Liver (tissue), 9 donors: ENCODE data around the gene NFATC2. TPM values are rescaled to one million over a fixed set of nuclear protein-coding genes. Genes with fewer than 3 reads are reported as not detected.

ENCODE experiments used
- DNase-seq: peaks from one replicate; pipeline ENCODE4 v3.0.0-alpha.2; 2017; ENCODE audit warnings: low spot score
- H3K27ac ChIP-seq, 2 donors: one replicate each; pipeline ENCODE4 v1.7.0; 2013; ENCODE audit warnings: inconsistent platforms in 2 of 2, low read length in 2 of 2, control low read depth in 1 of 2, low read depth in 1 of 2, mild to moderate bottlenecking in 1 of 2
- H3K27me3 ChIP-seq, 4 donors: one replicate each; pipeline versions ENCODE4 v1.6.1 to v1.7.0; 2013; ENCODE audit warnings: low read length in 3 of 4, inconsistent platforms in 1 of 4, mild to moderate bottlenecking in 1 of 4, moderate library complexity in 1 of 4; ENCODE audit not compliant: control insufficient read depth in 4 of 4, insufficient read depth in 4 of 4
- H3K36me3 ChIP-seq, 4 donors: one replicate each; pipeline versions ENCODE4 v1.6.1 to v1.7.0; 2013; ENCODE audit warnings: low read length in 3 of 4, mild to moderate bottlenecking in 3 of 4, low read depth in 1 of 4, moderate library complexity in 1 of 4; ENCODE audit not compliant: control insufficient read depth in 4 of 4, insufficient read depth in 3 of 4
- H3K4me1 ChIP-seq, 4 donors: one replicate each; pipeline versions ENCODE4 v1.6.1 to v1.7.0; 2013; ENCODE audit warnings: low read length in 3 of 4, mild to moderate bottlenecking in 3 of 4, moderate library complexity in 1 of 4; ENCODE audit not compliant: control insufficient read depth in 4 of 4, insufficient read depth in 4 of 4
- H3K4me3 ChIP-seq, 3 donors: one replicate each; pipeline versions ENCODE4 v1.6.1 to v1.7.0; 2013; ENCODE audit warnings: low read length in 3 of 3, control low read depth in 1 of 3, low read depth in 1 of 3, mild to moderate bottlenecking in 1 of 3
- H3K9ac ChIP-seq, 2 donors: one replicate each; pipeline ENCODE4 v1.7.0; 2013; ENCODE audit warnings: low read length in 2 of 2, mild to moderate bottlenecking in 2 of 2, moderate library complexity in 2 of 2, control low read depth in 1 of 2, low read depth in 1 of 2
- H3K9me3 ChIP-seq, 4 donors: one replicate each; pipeline versions ENCODE4 v1.6.1 to v1.7.0; 2013; ENCODE audit warnings: low read length in 3 of 4; ENCODE audit not compliant: control insufficient read depth in 4 of 4
- EGR1 ChIP-seq, 2 donors: IDR thresholded peaks; 2 replicates each; pipeline ENCODE4 v1.6.1; 2016 to 2018; ENCODE audit warnings: antibody characterized with exemption in 2 of 2, low read depth in 2 of 2
- FOXA1 ChIP-seq: IDR thresholded peaks from 2 replicates; pipeline ENCODE4 v1.6.1; 2016; ENCODE audit warnings: antibody characterized with exemption
- FOXA2 ChIP-seq: IDR thresholded peaks from 2 replicates; pipeline ENCODE4 v1.6.1; 2016; ENCODE audit warnings: antibody characterized with exemption
- GABPA ChIP-seq, 2 donors: IDR thresholded peaks in 1 of 2; conservative IDR thresholded peaks in 1 of 2; 2 replicates each; pipeline ENCODE4 v1.6.1; 2016; ENCODE audit warnings: antibody characterized with exemption in 2 of 2, mild to moderate bottlenecking in 1 of 2, moderate library complexity in 1 of 2
- HNF4A ChIP-seq, 2 donors: conservative IDR thresholded peaks; 2 replicates each; pipeline ENCODE4 v1.6.1; 2016; ENCODE audit warnings: antibody characterized with exemption in 2 of 2, mild to moderate bottlenecking in 2 of 2
- HNF4G ChIP-seq: IDR thresholded peaks from 2 replicates; pipeline ENCODE4 v1.6.1; 2016; ENCODE audit warnings: antibody characterized with exemption
- JUND ChIP-seq, 2 donors: IDR thresholded peaks; 2 replicates each; pipeline ENCODE4 v1.6.1; 2016; ENCODE audit warnings: antibody characterized with exemption in 2 of 2
- NR2F2 ChIP-seq: IDR thresholded peaks from 2 replicates; pipeline ENCODE4 v1.6.1; 2016; ENCODE audit warnings: antibody characterized with exemption
- RAD21 ChIP-seq, 2 donors: IDR thresholded peaks; 2 replicates each; pipeline ENCODE4 v1.6.1; 2016; ENCODE audit warnings: antibody characterized with exemption in 2 of 2, mild to moderate bottlenecking in 2 of 2
- RXRA ChIP-seq, 2 donors: IDR thresholded peaks; 2 replicates each; pipeline ENCODE4 v1.6.1; 2017 to 2018; ENCODE audit warnings: antibody characterized with exemption in 2 of 2, mild to moderate bottlenecking in 1 of 2
- SP1 ChIP-seq: IDR thresholded peaks from 2 replicates; pipeline ENCODE4 v1.6.1; 2018; ENCODE audit warnings: antibody characterized with exemption, mild to moderate bottlenecking
- YY1 ChIP-seq: IDR thresholded peaks from 2 replicates; pipeline ENCODE4 v1.6.1; 2016; ENCODE audit warnings: antibody characterized with exemption, mild to moderate bottlenecking
- WGBS: extraction: QIAGEN DNeasy Blood & Tissue Kit; methylation state at CpG from one replicate; pipeline ENCODE4 v1.1.7; 2013; 5-methylcytosine and 5-hydroxymethylcytosine counted together
- polyA plus RNA-seq, 2 donors: library from polyadenylated mRNA; stranded (reverse) in 1 of 2; unstranded in 1 of 2; fragments of 200-250 nt in 1 of 2; fragments of >200 nt in 1 of 2; fragmentation: Nextera tagmentation in 1 of 2; extraction: Ambion mirVana in 1 of 2; gene quantifications; one replicate each; pipeline versions ENCODE4 v1.2.1 to v1.2.3, GENCODE V29; 2013 to 2015
- total RNA-seq, 2 donors: library from RNA; depleted of rRNA; stranded (reverse); fragments of >200 nt; gene quantifications; one replicate each; pipeline ENCODE4 v1.2.3, GENCODE V29; 2014
- TF ChIP-seq, protein P1 (sequence below): IDR thresholded peaks from 2 replicates; pipeline ENCODE4 v1.6.1; 2016; ENCODE audit warnings: antibody characterized with exemption
- TF ChIP-seq, protein P2 (sequence below): fragments of 150-350 bp; IDR thresholded peaks from 2 replicates; pipeline ENCODE4 v1.5.1; 2017; ENCODE audit warnings: improper control_type of control experiment, low read depth, low read length; ENCODE audit not compliant: missing input control
- TF ChIP-seq, protein P3 (sequence below): IDR thresholded peaks from 2 replicates; pipeline ENCODE4 v1.6.1; 2016; ENCODE audit warnings: antibody characterized with exemption, mild to moderate bottlenecking
- TF ChIP-seq, protein P4 (sequence below): IDR thresholded peaks from 2 replicates; pipeline ENCODE4 v1.6.1; 2016; ENCODE audit warnings: antibody characterized with exemption
- donor health status: healthy.
- donor health status: healthy.
- donor health status: healthy.
- donor health status: healthy.
- donor health status: healthy.

Gene NFATC2
- total and polyA plus RNA-seq, 4 donors, result 1.2 to 6.7 (median 2.6) TPM

DNA sequence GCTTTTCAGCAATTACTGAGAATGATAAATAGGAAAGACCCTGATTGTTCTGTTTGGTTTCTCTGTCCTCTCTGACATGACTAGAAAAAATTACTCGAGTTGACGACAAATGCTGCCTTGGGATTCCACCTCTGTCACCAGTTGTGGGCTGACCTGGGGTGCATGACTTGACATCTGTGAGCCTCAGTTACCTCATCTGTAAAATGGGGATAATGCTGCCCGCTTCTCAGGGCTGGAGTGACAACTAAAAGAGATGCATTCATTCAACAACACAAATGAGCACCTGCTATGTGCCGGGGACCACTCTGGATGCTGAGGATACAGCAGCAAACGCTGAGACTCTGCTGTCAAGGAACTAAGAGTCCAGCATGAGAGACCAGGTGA lies 94.8 kb downstream of the NFATC2 start:
- H3K9ac ChIP-seq, result no peak overlapping the region
- H3K4me1 ChIP-seq, result peaks cover 7 to 17% (median 16%) of the 10 kb centered on the region in 4 donors
- H3K27ac ChIP-seq, result peak overlapping the region; percentile 51 to 65

DNA sequence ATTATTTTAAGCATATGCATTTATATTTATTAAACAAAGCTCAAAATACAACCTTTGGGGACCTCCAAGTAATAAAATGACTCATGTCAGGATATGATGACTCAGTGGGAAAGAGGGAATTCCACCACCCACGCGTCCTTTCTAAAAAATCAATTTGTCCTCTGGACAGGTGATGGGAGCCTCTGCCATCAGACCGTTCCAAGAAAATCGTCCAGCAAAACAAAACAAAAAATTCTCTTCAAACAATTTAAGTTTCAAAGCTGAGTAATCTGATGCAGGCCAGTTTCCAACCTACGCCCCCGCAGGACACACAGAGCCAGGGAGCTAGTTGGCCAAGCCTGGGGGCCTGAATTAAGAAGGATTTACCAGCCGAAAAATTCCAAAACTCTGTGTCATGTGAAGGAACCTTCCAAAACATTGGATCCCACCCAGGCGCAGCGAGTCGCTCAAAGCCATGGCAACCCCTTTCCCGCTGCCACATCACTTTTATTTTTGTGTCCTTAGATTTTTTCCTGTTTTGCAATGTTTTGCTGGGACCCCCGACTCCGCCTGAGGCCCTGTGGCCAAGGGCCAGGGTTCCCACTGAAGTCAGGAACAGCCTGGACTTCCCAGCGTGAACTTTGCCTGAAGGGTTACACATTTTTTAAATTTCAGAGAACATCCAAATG lies 95.3 kb downstream of the NFATC2 start:
- no peak for TF ChIP-seq FOXA2
- TF ChIP-seq, protein P1, sequence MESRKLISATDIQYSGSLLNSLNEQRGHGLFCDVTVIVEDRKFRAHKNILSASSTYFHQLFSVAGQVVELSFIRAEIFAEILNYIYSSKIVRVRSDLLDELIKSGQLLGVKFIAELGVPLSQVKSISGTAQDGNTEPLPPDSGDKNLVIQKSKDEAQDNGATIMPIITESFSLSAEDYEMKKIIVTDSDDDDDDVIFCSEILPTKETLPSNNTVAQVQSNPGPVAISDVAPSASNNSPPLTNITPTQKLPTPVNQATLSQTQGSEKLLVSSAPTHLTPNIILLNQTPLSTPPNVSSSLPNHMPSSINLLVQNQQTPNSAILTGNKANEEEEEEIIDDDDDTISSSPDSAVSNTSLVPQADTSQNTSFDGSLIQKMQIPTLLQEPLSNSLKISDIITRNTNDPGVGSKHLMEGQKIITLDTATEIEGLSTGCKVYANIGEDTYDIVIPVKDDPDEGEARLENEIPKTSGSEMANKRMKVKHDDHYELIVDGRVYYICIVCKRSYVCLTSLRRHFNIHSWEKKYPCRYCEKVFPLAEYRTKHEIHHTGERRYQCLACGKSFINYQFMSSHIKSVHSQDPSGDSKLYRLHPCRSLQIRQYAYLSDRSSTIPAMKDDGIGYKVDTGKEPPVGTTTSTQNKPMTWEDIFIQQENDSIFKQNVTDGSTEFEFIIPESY, result no peak
- peak; percentile 65 to 89 for TF ChIP-seq JUND (IDR thresholded peaks at IDR 0.05)
- TF ChIP-seq HNF4A (conservative IDR thresholded peaks at IDR 0.05), result no peak
- TF ChIP-seq RXRA (IDR thresholded peaks at IDR 0.05), result peak in 1 of 2 donors; percentile 35
- TF ChIP-seq YY1, result no peak
- peak; percentile 12 for TF ChIP-seq SP1
- peak; percentile 78 for TF ChIP-seq NR2F2
- TF ChIP-seq EGR1 (IDR thresholded peaks at IDR 0.05; ENCODE audit: low read depth in 2 of 2), result peak; percentile 90 to 98
- no peak for TF ChIP-seq GABPA (IDR thresholded peaks at IDR 0.05 in 1 of 2, conservative IDR thresholded peaks at IDR 0.05 in 1 of 2)
- TF ChIP-seq, protein P2, sequence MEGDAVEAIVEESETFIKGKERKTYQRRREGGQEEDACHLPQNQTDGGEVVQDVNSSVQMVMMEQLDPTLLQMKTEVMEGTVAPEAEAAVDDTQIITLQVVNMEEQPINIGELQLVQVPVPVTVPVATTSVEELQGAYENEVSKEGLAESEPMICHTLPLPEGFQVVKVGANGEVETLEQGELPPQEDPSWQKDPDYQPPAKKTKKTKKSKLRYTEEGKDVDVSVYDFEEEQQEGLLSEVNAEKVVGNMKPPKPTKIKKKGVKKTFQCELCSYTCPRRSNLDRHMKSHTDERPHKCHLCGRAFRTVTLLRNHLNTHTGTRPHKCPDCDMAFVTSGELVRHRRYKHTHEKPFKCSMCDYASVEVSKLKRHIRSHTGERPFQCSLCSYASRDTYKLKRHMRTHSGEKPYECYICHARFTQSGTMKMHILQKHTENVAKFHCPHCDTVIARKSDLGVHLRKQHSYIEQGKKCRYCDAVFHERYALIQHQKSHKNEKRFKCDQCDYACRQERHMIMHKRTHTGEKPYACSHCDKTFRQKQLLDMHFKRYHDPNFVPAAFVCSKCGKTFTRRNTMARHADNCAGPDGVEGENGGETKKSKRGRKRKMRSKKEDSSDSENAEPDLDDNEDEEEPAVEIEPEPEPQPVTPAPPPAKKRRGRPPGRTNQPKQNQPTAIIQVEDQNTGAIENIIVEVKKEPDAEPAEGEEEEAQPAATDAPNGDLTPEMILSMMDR, result no peak
- TF ChIP-seq RAD21 (IDR thresholded peaks at IDR 0.05), result no peak
- TF ChIP-seq, protein P3, sequence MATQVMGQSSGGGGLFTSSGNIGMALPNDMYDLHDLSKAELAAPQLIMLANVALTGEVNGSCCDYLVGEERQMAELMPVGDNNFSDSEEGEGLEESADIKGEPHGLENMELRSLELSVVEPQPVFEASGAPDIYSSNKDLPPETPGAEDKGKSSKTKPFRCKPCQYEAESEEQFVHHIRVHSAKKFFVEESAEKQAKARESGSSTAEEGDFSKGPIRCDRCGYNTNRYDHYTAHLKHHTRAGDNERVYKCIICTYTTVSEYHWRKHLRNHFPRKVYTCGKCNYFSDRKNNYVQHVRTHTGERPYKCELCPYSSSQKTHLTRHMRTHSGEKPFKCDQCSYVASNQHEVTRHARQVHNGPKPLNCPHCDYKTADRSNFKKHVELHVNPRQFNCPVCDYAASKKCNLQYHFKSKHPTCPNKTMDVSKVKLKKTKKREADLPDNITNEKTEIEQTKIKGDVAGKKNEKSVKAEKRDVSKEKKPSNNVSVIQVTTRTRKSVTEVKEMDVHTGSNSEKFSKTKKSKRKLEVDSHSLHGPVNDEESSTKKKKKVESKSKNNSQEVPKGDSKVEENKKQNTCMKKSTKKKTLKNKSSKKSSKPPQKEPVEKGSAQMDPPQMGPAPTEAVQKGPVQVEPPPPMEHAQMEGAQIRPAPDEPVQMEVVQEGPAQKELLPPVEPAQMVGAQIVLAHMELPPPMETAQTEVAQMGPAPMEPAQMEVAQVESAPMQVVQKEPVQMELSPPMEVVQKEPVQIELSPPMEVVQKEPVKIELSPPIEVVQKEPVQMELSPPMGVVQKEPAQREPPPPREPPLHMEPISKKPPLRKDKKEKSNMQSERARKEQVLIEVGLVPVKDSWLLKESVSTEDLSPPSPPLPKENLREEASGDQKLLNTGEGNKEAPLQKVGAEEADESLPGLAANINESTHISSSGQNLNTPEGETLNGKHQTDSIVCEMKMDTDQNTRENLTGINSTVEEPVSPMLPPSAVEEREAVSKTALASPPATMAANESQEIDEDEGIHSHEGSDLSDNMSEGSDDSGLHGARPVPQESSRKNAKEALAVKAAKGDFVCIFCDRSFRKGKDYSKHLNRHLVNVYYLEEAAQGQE, result no peak
- no peak for TF ChIP-seq FOXA1
- TF ChIP-seq, protein P4, sequence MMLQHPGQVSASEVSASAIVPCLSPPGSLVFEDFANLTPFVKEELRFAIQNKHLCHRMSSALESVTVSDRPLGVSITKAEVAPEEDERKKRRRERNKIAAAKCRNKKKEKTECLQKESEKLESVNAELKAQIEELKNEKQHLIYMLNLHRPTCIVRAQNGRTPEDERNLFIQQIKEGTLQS, result no peak
- H3K9me3 ChIP-seq, result no peaks in the 10 kb centered on the region
- peaks cover 0 to 7% (median under 1%) of the 10 kb centered on the region in 4 donors for H3K36me3 ChIP-seq
- H3K9ac ChIP-seq, result no peak overlapping the region
- peaks cover 7 to 17% (median 16%) of the 10 kb centered on the region in 4 donors for H3K4me1 ChIP-seq
- H3K27me3 ChIP-seq, result no peaks in the 10 kb centered on the region
- 28% methylated on average over 14 of the region's 14 CpGs for WGBS
- H3K4me3 ChIP-seq, result no peak overlapping the region
- H3K27ac ChIP-seq, result peak overlapping the region; percentile 65 to 79
- DNase-seq, result no peak

More for the DNA sequence above, 94.8 kb downstream of the NFATC2 start:
- 76% methylated on average over 5 of the region's 5 CpGs for WGBS
- Histone ChIP-seq H3K9me3 (no peaks in the 10 kb centered on the region), H3K4me3 (no peak overlapping the region), H3K36me3 (peaks cover 0 to 7% (median 2%) of the 10 kb centered on the region in 4 donors), H3K27me3 (no peaks in the 10 kb centered on the region)
- no peak for DNase-seq
- no peak for TF ChIP-seq HNF4G
- TF ChIP-seq, protein P1, result no peak
- TF ChIP-seq, protein P2, result no peak
